ENCODE measurements around the gene HTR2C.
"Not testable (repeated sequence)": the region's sequence is repeated elsewhere in the genome, so short reads cannot be mapped to it uniquely, and the experiment has no call there.

HTR2C gene

GRCh38 chrX:114798907-114799306 lies 215.0 kb downstream of the HTR2C start:
- no peak overlapping the region for H3K4me3 Mint-ChIP-seq
- H3K27ac Mint-ChIP-seq = no peak overlapping the region
- no peak for DNase-seq
- no peaks in the 10 kb centered on the region for H3K9me3 Mint-ChIP-seq
- no peaks in the 10 kb centered on the region for H3K4me1 Mint-ChIP-seq (ENCODE audit: low read depth)
- H3K36me3 Mint-ChIP-seq (ENCODE audit: low read depth) = no peaks in the 10 kb centered on the region
- peaks cover 3% of the 10 kb centered on the region for H3K27me3 Mint-ChIP-seq

- H3K27me3 Mint-ChIP-seq = peaks cover under 1% of the 10 kb centered on the region
- no peak overlapping the region for H3K4me3 Mint-ChIP-seq
- H3K36me3 Mint-ChIP-seq (ENCODE audit: low read depth) = no peaks in the 10 kb centered on the region
- no peak for DNase-seq
- no peak overlapping the region for H3K27ac Mint-ChIP-seq
- no peaks in the 10 kb centered on the region for H3K9me3 Mint-ChIP-seq
- H3K4me1 Mint-ChIP-seq (ENCODE audit: low read depth) = no peaks in the 10 kb centered on the region
These were observed 216.8 kb downstream of the HTR2C start for GRCh38 chrX:114800719-114801118.

GRCh38 chrX:114819509-114819908 lies 235.6 kb downstream of the HTR2C start:
- H3K27me3 Mint-ChIP-seq = peaks cover 3% of the 10 kb centered on the region
- no peaks in the 10 kb centered on the region for H3K9me3 Mint-ChIP-seq
- DNase-seq = no peak
- no peaks in the 10 kb centered on the region for H3K4me1 Mint-ChIP-seq (ENCODE audit: low read depth)
- no peak overlapping the region for H3K27ac Mint-ChIP-seq
- no peaks in the 10 kb centered on the region for H3K36me3 Mint-ChIP-seq (ENCODE audit: low read depth)
- no peak overlapping the region for H3K4me3 Mint-ChIP-seq

- H3K9me3 Mint-ChIP-seq = no peaks in the 10 kb centered on the region
- no peaks in the 10 kb centered on the region for H3K36me3 Mint-ChIP-seq (ENCODE audit: low read depth)
- no peak overlapping the region for H3K4me3 Mint-ChIP-seq
- H3K4me1 Mint-ChIP-seq (ENCODE audit: low read depth) = no peaks in the 10 kb centered on the region
- peaks cover 13% of the 10 kb centered on the region for H3K27me3 Mint-ChIP-seq
- no peak overlapping the region for H3K27ac Mint-ChIP-seq
- DNase-seq = no peak
These were observed 257.2 kb downstream of the HTR2C start for GRCh38 chrX:114841051-114841450.

- Mint-ChIP-seq H3K4me3 (no peak overlapping the region), H3K27me3 (peaks cover 10% of the 10 kb centered on the region), H3K9me3 (no peaks in the 10 kb centered on the region), H3K36me3 (ENCODE audit: low read depth) (no peaks in the 10 kb centered on the region), H3K4me1 (ENCODE audit: low read depth) (no peaks in the 10 kb centered on the region), H3K27ac (no peak overlapping the region)
- no peak for DNase-seq
These were observed 258.3 kb downstream of the HTR2C start for GRCh38 chrX:114842181-114842580.

- Mint-ChIP-seq H3K4me1 (ENCODE audit: low read depth) (no peaks in the 10 kb centered on the region), H3K9me3 (no peaks in the 10 kb centered on the region)
These were observed 305.6 kb downstream of the HTR2C start for GRCh38 chrX:114889481-114889880.

GRCh38 chrX:114903618-114904017 lies 319.7 kb downstream of the HTR2C start:
- H3K36me3 Mint-ChIP-seq (ENCODE audit: low read depth) = no peaks in the 10 kb centered on the region
- no peak for DNase-seq
- H3K4me1 Mint-ChIP-seq (ENCODE audit: low read depth) = no peaks in the 10 kb centered on the region

More at GRCh38 chrX:114889481-114889880, 305.6 kb downstream of the HTR2C start:
- Mint-ChIP-seq H3K36me3 (ENCODE audit: low read depth) (no peaks in the 10 kb centered on the region), H3K27ac (no peak overlapping the region), H3K4me3 (no peak overlapping the region), H3K27me3 (peaks cover 11% of the 10 kb centered on the region)
- DNase-seq = no peak

GRCh38 chrX:114905251-114905650 lies 321.4 kb downstream of the HTR2C start:
- no peaks in the 10 kb centered on the region for H3K9me3 Mint-ChIP-seq
- DNase-seq = no peak

More at GRCh38 chrX:114903618-114904017, 319.7 kb downstream of the HTR2C start:
- no peak overlapping the region for H3K27ac Mint-ChIP-seq
- peaks cover 18% of the 10 kb centered on the region for H3K27me3 Mint-ChIP-seq
- no peak overlapping the region for H3K4me3 Mint-ChIP-seq
- no peaks in the 10 kb centered on the region for H3K9me3 Mint-ChIP-seq

GRCh38 chrX:114906984-114907510 lies 323.2 kb downstream of the HTR2C start:
- no peak for DNase-seq
- Mint-ChIP-seq H3K36me3 (ENCODE audit: low read depth) (no peaks in the 10 kb centered on the region), H3K27me3 (peaks cover 23% of the 10 kb centered on the region), H3K9me3 (no peaks in the 10 kb centered on the region), H3K4me1 (ENCODE audit: low read depth) (no peaks in the 10 kb centered on the region), H3K27ac (no peak overlapping the region), H3K4me3 (no peak overlapping the region)

More at GRCh38 chrX:114905251-114905650, 321.4 kb downstream of the HTR2C start:
- H3K27me3 Mint-ChIP-seq = peaks cover 20% of the 10 kb centered on the region
- H3K4me1 Mint-ChIP-seq (ENCODE audit: low read depth) = no peaks in the 10 kb centered on the region
- no peak overlapping the region for H3K4me3 Mint-ChIP-seq
- no peak overlapping the region for H3K27ac Mint-ChIP-seq
- no peaks in the 10 kb centered on the region for H3K36me3 Mint-ChIP-seq (ENCODE audit: low read depth)

GRCh38 chrX:114924423-114924822 lies 340.5 kb downstream of the HTR2C start:
- H3K4me3 Mint-ChIP-seq = no peak overlapping the region
- H3K9me3 Mint-ChIP-seq = no peaks in the 10 kb centered on the region
- no peaks in the 10 kb centered on the region for H3K36me3 Mint-ChIP-seq (ENCODE audit: low read depth)
- no peaks in the 10 kb centered on the region for H3K4me1 Mint-ChIP-seq (ENCODE audit: low read depth)
- H3K27ac Mint-ChIP-seq = no peak overlapping the region
- no peak for DNase-seq
- H3K27me3 Mint-ChIP-seq = peaks cover 17% of the 10 kb centered on the region

GRCh38 chrX:114924856-114925255 lies 341.0 kb downstream of the HTR2C start:
- DNase-seq = no peak
- Mint-ChIP-seq H3K9me3 (no peaks in the 10 kb centered on the region), H3K4me3 (no peak overlapping the region), H3K27me3 (peaks cover 17% of the 10 kb centered on the region), H3K27ac (no peak overlapping the region), H3K4me1 (ENCODE audit: low read depth) (no peaks in the 10 kb centered on the region), H3K36me3 (ENCODE audit: low read depth) (no peaks in the 10 kb centered on the region)

GRCh38 chrX:114930227-114930626 lies 346.3 kb downstream of the HTR2C start:
- H3K27me3 Mint-ChIP-seq = peaks cover 12% of the 10 kb centered on the region
- H3K9me3 Mint-ChIP-seq = peaks cover 8% of the 10 kb centered on the region
- no peaks in the 10 kb centered on the region for H3K36me3 Mint-ChIP-seq (ENCODE audit: low read depth)
- H3K4me1 Mint-ChIP-seq (ENCODE audit: low read depth) = no peaks in the 10 kb centered on the region
- H3K27ac Mint-ChIP-seq = no peak overlapping the region
- no peak for DNase-seq
- H3K4me3 Mint-ChIP-seq = no peak overlapping the region

- no peak overlapping the region for H3K4me3 Mint-ChIP-seq
- H3K4me1 Mint-ChIP-seq (ENCODE audit: low read depth) = no peaks in the 10 kb centered on the region
- peaks cover 12% of the 10 kb centered on the region for H3K9me3 Mint-ChIP-seq
- H3K36me3 Mint-ChIP-seq (ENCODE audit: low read depth) = no peaks in the 10 kb centered on the region
- no peak overlapping the region for H3K27ac Mint-ChIP-seq
- no peak for DNase-seq
- H3K27me3 Mint-ChIP-seq = peaks cover 6% of the 10 kb centered on the region
These were observed 348.7 kb downstream of the HTR2C start for GRCh38 chrX:114932550-114932949.

- not testable (repeated sequence) for DNase-seq; H3K27ac Mint-ChIP-seq; H3K4me3 Mint-ChIP-seq; H3K36me3 Mint-ChIP-seq (ENCODE audit: low read depth); H3K4me1 Mint-ChIP-seq (ENCODE audit: low read depth)
- Mint-ChIP-seq H3K9me3 (peaks cover 12% of the 10 kb centered on the region), H3K27me3 (peaks cover 10% of the 10 kb centered on the region)
These were observed 349.4 kb downstream of the HTR2C start for GRCh38 chrX:114933291-114933690.

GRCh38 chrX:114937090-114937489 lies 353.2 kb downstream of the HTR2C start:
- peaks cover 29% of the 10 kb centered on the region for H3K27me3 Mint-ChIP-seq
- not testable (repeated sequence) for H3K4me1 Mint-ChIP-seq (ENCODE audit: low read depth); H3K36me3 Mint-ChIP-seq (ENCODE audit: low read depth); DNase-seq; H3K9me3 Mint-ChIP-seq; H3K27ac Mint-ChIP-seq; H3K4me3 Mint-ChIP-seq

- no peaks in the 10 kb centered on the region for H3K36me3 Mint-ChIP-seq (ENCODE audit: low read depth)
- no peak overlapping the region for H3K4me3 Mint-ChIP-seq
- peaks cover 21% of the 10 kb centered on the region for H3K27me3 Mint-ChIP-seq
- H3K4me1 Mint-ChIP-seq (ENCODE audit: low read depth) = no peaks in the 10 kb centered on the region
- no peaks in the 10 kb centered on the region for H3K9me3 Mint-ChIP-seq
- H3K27ac Mint-ChIP-seq = no peak overlapping the region
- no peak for DNase-seq
These were observed 368.8 kb downstream of the HTR2C start for GRCh38 chrX:114952696-114953095.
